ENCODE results near the gene FRMD7. TPM values are rescaled to one million over a fixed set of nuclear protein-coding genes. Genes with fewer than 3 reads are reported as not detected.

The FRMD7 gene
- total RNA-seq, 4 donors from 2014 or later: not detected

GRCh38 chrX:132044953-132045352 is 82.9 kb downstream of the FRMD7 start:
- H3K27me3 ChIP-seq: no peaks in the 10 kb centered on the region
- intact Hi-C loops (cut with DNase I; ENCODE audit: low total_unique reads): no loop called here
- in situ Hi-C loops (cut with MboI; ENCODE audit: low sequenced_read_pairs in 4 of 4): no loop called here

GRCh38 chrX:132043977-132044376 is 83.8 kb downstream of the FRMD7 start:
- intact Hi-C loops (cut with DNase I; ENCODE audit: low total_unique reads): no loop called here
- H3K9me3 ChIP-seq: no peaks in the 10 kb centered on the region
- H3K4me1 ChIP-seq: no peaks in the 10 kb centered on the region
- DNase-seq (no peak), ATAC-seq (no peak)
- no peaks in the 10 kb centered on the region for H3K27me3 ChIP-seq
- no peak for TF ChIP-seq CTCF (IDR thresholded peaks at IDR 0.05 in 4 of 5, conservative IDR thresholded peaks at IDR 0.05 in 1 of 5)
- TF ChIP-seq POLR2A (IDR thresholded peaks at IDR 0.05): no peak
- no peaks in the 10 kb centered on the region for H3K36me3 ChIP-seq
- no peak overlapping the region for H3K4me3 ChIP-seq
- in situ Hi-C loops (cut with MboI; ENCODE audit: low sequenced_read_pairs in 4 of 4): no loop called here
- H3K27ac ChIP-seq: no peak overlapping the region

More at GRCh38 chrX:132044953-132045352, 82.9 kb downstream of the FRMD7 start:
- no peaks in the 10 kb centered on the region for H3K9me3 ChIP-seq
- H3K27ac ChIP-seq: no peak overlapping the region
- ATAC-seq (no peak), DNase-seq (no peak)
- TF ChIP-seq CTCF (IDR thresholded peaks at IDR 0.05 in 4 of 5, conservative IDR thresholded peaks at IDR 0.05 in 1 of 5) (no peak), POLR2A (IDR thresholded peaks at IDR 0.05) (no peak)
- no peak overlapping the region for H3K4me3 ChIP-seq
- H3K36me3 ChIP-seq: no peaks in the 10 kb centered on the region
- H3K4me1 ChIP-seq: no peaks in the 10 kb centered on the region

- Histone ChIP-seq H3K36me3 (no peaks in the 10 kb centered on the region), H3K4me3 (no peak overlapping the region), H3K4me1 (no peaks in the 10 kb centered on the region), H3K27me3 (peaks cover 0 to 3% (median 0%) of the 10 kb centered on the region in 3 donors), H3K27ac (no peak overlapping the region), H3K9me3 (no peaks in the 10 kb centered on the region)
- no peak for ATAC-seq
- no peak for TF ChIP-seq POLR2A (IDR thresholded peaks at IDR 0.05)
- TF ChIP-seq CTCF (IDR thresholded peaks at IDR 0.05 in 4 of 5, conservative IDR thresholded peaks at IDR 0.05 in 1 of 5): no peak
- intact Hi-C loops (cut with DNase I; ENCODE audit: low total_unique reads): no loop called here
- DNase-seq: no peak
- in situ Hi-C loops (cut with MboI; ENCODE audit: low sequenced_read_pairs in 4 of 4): no loop called here
Measured at GRCh38 chrX:132041015-132041414, 86.8 kb downstream of the FRMD7 start.

GRCh38 chrX:132040066-132040465 is 87.8 kb downstream of the FRMD7 start:
- no peak for ATAC-seq
- H3K27ac ChIP-seq: no peak overlapping the region
- H3K36me3 ChIP-seq: no peaks in the 10 kb centered on the region
- H3K4me1 ChIP-seq: no peaks in the 10 kb centered on the region
- H3K27me3 ChIP-seq: peaks cover 0 to 5% (median 0%) of the 10 kb centered on the region in 3 donors
- in situ Hi-C loops (cut with MboI; ENCODE audit: low sequenced_read_pairs in 4 of 4) (no loop called here), intact Hi-C loops (cut with DNase I; ENCODE audit: low total_unique reads) (no loop called here)
- no peak overlapping the region for H3K4me3 ChIP-seq
- DNase-seq: no peak
- H3K9me3 ChIP-seq: no peaks in the 10 kb centered on the region
- TF ChIP-seq CTCF (IDR thresholded peaks at IDR 0.05 in 4 of 5, conservative IDR thresholded peaks at IDR 0.05 in 1 of 5): no peak
- no peak for TF ChIP-seq POLR2A (IDR thresholded peaks at IDR 0.05)

GRCh38 chrX:132037479-132037993 is 90.3 kb downstream of the FRMD7 start:
- Histone ChIP-seq H3K27me3 (peaks cover 0 to 9% (median 0%) of the 10 kb centered on the region in 3 donors), H3K4me1 (no peaks in the 10 kb centered on the region), H3K36me3 (no peaks in the 10 kb centered on the region), H3K4me3 (no peak overlapping the region), H3K27ac (no peak overlapping the region), H3K9me3 (no peaks in the 10 kb centered on the region)
- in situ Hi-C loops (cut with MboI; ENCODE audit: low sequenced_read_pairs in 4 of 4): no loop called here
- DNase-seq: no peak
- intact Hi-C loops (cut with DNase I; ENCODE audit: low total_unique reads): no loop called here
- ATAC-seq: no peak
- no peak for TF ChIP-seq CTCF (IDR thresholded peaks at IDR 0.05 in 4 of 5, conservative IDR thresholded peaks at IDR 0.05 in 1 of 5)
- TF ChIP-seq POLR2A (IDR thresholded peaks at IDR 0.05): no peak
